Measurements from ENCODE around the gene TMEM203.

TMEM203 gene

GRCh38 chr9:137217276-137218211 is 12.1 kb upstream of the TMEM203 start:
- no peak for DNase-seq (ENCODE audit: low spot score)

DNA sequence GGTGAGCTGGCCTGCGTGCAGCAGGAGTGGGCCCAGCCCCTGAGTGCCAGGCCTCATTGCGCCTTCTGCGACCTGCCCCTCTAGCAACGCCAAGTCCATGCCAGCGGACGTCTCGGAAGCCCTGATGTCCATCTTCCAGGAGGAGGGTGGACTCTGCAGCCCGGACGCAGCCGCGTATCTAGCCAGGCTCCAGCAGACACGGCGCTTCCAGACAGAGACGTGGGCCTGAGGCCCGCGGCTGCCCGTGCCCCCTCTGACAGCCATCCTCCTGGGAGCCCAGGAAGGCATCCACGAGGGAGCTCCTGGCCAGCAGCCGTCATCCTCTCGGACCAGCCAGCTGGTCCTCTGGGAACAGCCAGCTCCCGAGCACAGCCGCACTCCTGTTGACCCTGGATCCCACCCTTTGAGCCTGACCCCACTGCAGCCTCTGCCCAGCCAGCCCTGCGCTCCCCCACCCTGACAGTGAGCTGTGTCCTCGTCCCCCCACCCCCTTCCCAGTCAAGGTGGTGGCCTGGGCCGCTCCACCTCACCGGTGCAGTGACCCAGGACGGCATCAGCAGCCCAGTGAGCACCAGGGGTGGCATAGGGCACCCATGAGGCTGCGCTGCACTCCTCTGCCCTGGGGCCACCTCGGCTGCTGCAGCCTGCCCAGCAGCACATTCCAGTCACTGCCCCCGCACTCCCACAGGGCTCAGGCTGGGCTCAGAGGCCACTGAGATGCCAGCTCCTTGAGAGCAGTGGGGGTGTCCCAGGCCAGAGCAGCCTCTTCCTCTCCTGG is 10.9 kb upstream of the TMEM203 start:
- DNase-seq (ENCODE audit: low spot score): no peak

DNA sequence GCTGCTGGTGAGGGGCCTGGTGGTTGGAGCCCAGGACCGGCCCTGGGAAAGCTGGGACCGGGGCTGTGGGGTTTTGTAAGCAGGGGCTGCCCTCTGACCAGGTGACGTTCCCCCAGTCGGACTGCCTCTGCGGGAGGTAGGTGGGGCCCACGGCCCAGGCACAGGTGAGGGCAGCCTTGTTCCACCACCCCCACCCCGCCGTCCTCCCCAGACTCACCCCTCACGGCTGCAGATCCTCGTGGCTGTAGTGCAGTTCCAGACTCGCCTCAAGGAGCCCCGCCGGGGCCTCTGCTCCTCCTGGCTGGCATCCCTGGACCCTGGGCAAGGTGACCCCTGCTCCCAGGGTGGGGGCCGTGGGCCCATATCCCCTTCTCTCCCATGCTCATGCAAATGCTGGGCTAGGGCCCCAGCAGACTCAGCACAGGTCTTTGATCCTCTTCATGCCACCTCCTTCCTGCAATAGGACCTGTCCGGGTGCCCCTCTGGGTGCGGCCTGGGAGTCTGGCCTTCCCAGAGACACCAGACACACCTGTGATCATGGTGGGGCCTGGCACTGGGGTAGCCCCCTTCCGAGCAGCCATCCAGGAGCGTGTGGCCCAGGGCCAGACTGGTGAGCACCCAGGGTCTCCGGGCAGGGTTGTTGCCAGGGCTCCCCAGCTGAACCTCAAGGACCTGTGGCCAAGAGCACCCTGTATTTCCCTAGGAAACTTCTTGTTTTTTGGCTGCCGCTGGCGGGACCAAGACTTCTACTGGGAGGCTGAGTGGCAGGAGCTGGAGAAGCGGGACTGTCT is 9.9 kb upstream of the TMEM203 start:
- no peak for DNase-seq (ENCODE audit: low spot score)

DNA sequence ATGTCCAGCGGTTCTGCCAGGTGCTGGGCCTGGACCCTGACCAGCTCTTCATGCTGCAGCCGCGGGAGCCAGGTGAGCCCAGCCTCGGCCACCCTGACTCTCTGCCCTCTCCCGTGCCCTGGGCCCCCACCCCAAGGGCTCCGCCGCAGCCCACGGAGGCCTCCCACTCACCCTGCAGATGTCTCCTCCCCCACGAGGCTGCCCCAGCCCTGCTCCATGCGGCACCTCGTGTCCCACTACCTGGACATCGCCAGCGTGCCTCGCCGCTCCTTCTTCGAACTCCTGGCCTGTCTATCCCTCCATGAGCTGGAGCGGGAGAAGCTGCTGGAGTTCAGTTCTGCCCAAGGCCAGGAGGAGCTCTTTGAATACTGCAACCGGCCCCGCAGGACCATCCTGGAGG is 9.2 kb upstream of the TMEM203 start:
- no peak for DNase-seq (ENCODE audit: low spot score)

GRCh38 chr9:137213160-137214060 is 8.0 kb upstream of the TMEM203 start:
- DNase-seq (ENCODE audit: low spot score): no peak

DNA sequence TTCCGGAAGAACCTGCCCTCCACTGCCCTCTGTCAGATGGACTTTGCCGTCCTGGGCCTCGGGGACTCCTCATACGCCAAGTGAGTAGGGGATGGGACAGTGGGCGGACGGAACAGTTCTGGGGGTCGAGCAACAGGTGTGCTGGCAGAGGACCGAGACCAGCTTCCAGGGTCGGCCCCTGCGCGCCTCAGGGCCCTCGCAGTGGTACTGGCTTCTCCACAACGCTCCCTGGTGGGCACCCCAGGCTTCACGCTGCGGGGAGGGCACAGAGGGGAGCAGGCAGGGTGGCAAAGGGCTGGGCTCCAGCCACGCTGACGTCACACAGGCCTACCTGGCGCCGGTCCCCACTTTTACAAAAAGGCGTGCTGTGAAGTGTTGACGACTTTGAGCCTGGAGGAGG is 7.1 kb upstream of the TMEM203 start:
- DNase-seq (ENCODE audit: low spot score): no peak

DNA sequence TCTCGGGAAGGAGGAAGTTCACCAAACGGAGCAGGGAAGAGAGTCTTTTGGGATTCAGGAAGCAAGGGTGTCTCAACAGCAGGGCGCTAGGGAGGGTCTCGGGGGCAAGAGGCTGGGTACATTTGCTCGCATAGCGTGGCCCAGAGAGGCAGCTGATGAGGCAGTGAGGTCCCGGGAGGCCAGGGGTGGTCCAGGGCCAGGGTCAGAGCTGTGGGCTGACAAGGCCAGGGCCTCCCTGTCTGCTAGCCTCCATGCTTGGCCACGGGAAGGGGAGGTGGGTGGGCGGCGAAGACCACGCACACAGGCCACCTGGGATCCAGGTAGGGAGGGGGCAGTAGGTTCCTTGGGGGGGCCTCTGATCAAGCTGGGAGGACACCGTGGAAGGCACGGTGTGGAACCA is 6.1 kb upstream of the TMEM203 start:
- no peak for DNase-seq (ENCODE audit: low spot score)

DNA sequence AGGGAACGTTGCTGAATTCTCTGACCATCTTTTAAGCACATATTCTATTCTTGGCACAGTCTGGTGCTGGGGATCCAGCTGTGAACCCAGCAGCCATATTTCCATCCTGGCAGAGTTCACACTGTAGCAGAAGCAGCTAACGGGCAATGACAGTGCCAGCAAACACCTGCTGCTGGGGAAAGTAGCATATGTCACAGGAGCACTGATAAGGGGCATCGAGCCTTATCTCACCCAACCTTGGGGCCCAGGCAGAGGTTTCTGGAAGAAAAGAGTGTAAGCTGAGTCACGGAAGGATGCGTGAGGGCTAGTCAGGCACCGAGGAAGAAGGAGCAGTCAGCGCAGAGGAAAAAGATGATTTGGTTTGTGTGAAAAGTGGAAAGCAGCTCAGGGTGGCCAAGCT is 1.2 kb upstream of the TMEM203 start:
- no peak for DNase-seq (ENCODE audit: low spot score)

DNA sequence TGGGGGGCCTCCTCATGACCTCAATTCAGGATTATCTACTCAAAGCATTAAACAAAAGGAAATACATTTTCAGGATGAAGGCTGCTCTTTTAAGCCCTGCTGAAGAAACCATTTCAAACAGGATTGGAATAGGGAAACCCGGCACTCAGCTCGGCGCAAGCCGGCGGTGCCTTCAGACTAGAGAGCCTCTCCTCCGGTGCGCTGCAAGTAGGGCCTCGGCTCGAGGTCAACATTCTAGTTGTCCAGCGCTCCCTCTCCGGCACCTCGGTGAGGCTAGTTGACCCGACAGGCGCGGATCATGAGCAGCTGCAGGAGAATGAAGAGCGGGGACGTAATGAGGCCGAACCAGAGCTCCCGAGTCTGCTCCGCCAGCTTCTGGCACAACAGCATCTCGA is 720 bp downstream of the TMEM203 start:
- no peak for DNase-seq (ENCODE audit: low spot score)

DNA sequence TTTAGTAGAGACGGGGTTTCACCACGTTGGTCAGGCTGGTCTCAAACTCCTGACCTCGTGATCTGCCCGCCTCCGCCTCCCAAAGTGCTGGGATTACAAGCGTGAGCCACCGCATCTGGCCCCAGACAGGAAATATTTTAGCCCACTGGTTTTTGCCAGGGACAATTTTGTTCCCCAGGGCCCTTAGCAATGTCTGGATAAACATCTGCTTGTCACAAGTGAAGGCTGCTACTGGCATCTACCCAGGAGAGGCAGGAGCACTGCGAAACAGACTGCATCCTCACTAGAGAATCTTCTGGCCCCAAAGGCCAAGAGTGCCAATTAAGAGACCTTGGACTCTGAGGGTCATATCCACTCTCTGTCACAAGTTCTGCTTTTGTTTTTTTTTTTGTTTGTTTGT is 2.5 kb downstream of the TMEM203 start:
- DNase-seq (ENCODE audit: low spot score): no peak

- DNase-seq (ENCODE audit: low spot score): no peak
Observed at GRCh38 chr9:137201205-137201868, 4.1 kb downstream of the TMEM203 start.

- peak; percentile 98 for DNase-seq (ENCODE audit: low spot score)
Observed at GRCh38 chr9:137200311-137201204, 4.9 kb downstream of the TMEM203 start, which contains the start of gene TPRN. Gene TPRN (minus strand): TSS chr9:137200741. CDS start chr9:137200711, 30 bp downstream.

- no peak for DNase-seq (ENCODE audit: low spot score)
Observed at GRCh38 chr9:137199411-137200121, 5.9 kb downstream of the TMEM203 start.

GRCh38 chr9:137198902-137199283 is 6.6 kb downstream of the TMEM203 start:
- no peak for DNase-seq (ENCODE audit: low spot score)

GRCh38 chr9:137198051-137198901 is 7.2 kb downstream of the TMEM203 start:
- no peak for DNase-seq (ENCODE audit: low spot score)

- DNase-seq (ENCODE audit: low spot score): no peak
Observed at GRCh38 chr9:137195525-137196220, 9.8 kb downstream of the TMEM203 start.

DNA sequence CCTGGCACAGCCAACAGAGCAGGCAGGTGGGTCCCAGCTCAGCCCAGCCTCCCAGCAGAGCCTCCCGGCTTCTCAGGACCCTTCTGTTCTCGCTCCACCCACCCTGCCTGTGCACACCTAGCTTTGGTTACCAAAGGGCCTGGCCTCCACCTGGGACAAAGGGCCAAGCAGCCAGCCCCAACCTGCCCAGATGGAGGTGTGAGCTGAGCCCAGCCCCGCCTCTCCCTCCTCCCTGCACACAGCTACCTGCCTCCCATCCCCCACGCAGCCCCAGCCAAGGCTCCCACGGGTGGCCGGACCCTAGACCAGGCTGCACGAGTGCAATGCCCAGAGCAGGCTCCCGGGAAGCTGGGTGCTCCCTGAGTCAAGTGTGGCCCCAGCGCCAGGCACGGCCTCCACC is 10.5 kb downstream of the TMEM203 start:
- no peak for DNase-seq (ENCODE audit: low spot score)

Data from left forelimb (tissue), 1 donor.